ENCODE results near the gene RAPGEF6. TPM values are rescaled to one million over a fixed set of nuclear protein-coding genes. Genes with fewer than 3 reads are reported as not detected.

Gene RAPGEF6
- polyA plus RNA-seq, 3 donors from 2014 or later = 9.7 to 17.5 (median 14.5) TPM

GRCh38 chr5:131396630-131397273 is 238.3 kb downstream of the RAPGEF6 start:
- Mint-ChIP-seq H3K9me3 (peaks cover 0 to 5% (median 3%) of the 10 kb centered on the region in 6 donors), H3K4me1 (peaks cover 16 to 62% of the 10 kb centered on the region in 2 donors), H3K4me3 (no peak overlapping the region), H3K36me3 (peaks cover 32 to 53% (median 36%) of the 10 kb centered on the region in 3 donors), H3K27me3 (ENCODE audit: low read depth in 3 of 3) (peaks cover 2 to 25% (median 22%) of the 10 kb centered on the region in 3 donors), H3K27ac (peak overlapping the region; percentile 52 to 83 (median 67))
- no peak for DNase-seq

GRCh38 chr5:131396015-131396414 is 239.0 kb downstream of the RAPGEF6 start:
- Mint-ChIP-seq H3K4me3 (no peak overlapping the region), H3K36me3 (peaks cover 31 to 55% (median 35%) of the 10 kb centered on the region in 3 donors)

DNA sequence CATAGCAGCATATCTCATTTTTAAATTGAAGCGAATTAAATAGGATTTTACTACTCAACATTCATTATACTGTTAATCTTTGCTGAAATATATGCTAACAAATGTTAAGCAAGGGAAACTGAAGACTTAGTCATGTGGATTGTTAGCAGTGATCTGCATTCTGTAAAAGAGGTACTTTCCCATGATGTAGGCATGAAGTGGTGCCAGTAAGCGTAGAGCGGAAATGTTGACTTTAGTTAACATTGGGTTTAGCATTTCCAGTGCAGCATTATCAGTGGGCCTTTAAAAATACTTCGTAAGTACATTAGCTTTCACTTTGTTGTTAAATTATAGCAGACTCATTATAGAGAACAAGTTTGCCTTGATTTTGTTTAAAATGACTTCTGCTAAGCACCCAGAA is 240.9 kb downstream of the RAPGEF6 start:
- Mint-ChIP-seq H3K27me3 (ENCODE audit: low read depth in 3 of 3) (peaks cover 0 to 22% (median 17%) of the 10 kb centered on the region in 3 donors), H3K36me3 (peaks cover 20 to 50% (median 28%) of the 10 kb centered on the region in 3 donors), H3K27ac (peak overlapping the region; percentile 30 to 79 (median 66)), H3K9me3 (no peaks in the 10 kb centered on the region), H3K4me1 (peaks cover 17 to 74% of the 10 kb centered on the region in 2 donors), H3K4me3 (peak overlapping the region in 1 of 5 donors; percentile 44)
- peak in 1 of 3 donors; percentile 48 for DNase-seq

More at GRCh38 chr5:131396015-131396414, 239.0 kb downstream of the RAPGEF6 start:
- Mint-ChIP-seq H3K27me3 (ENCODE audit: low read depth in 3 of 3) (peaks cover 2 to 24% (median 22%) of the 10 kb centered on the region in 3 donors), H3K9me3 (peaks cover 0 to 4% (median 2%) of the 10 kb centered on the region in 6 donors), H3K27ac (peak overlapping the region; percentile 52 to 83 (median 68)), H3K4me1 (peaks cover 16 to 63% of the 10 kb centered on the region in 2 donors)
- DNase-seq = no peak

DNA sequence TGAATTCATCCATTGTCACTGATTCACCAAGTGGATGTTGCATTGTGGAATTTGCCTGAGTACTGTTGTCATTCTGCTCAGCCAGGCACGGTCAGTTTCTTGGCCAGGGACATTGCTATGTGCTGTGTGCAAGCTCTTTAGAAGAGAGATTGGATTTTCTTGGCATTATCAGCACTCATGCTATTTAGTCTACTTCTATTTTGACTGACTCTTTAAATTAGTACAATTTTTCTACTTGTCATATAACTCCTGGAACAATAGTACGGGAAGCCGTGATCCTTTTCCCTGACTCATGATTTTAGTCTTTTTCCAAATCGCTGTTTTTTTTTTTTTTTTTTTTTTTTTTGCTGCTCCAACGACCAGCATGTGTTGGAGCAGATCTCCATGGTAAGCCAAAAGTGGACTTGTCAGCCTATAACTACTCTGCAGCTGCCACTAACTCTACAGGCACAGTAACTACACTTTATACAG is 241.5 kb downstream of the RAPGEF6 start:
- H3K4me3 Mint-ChIP-seq = no peak overlapping the region
- peaks cover 15 to 79% of the 10 kb centered on the region in 2 donors for H3K4me1 Mint-ChIP-seq
- H3K9me3 Mint-ChIP-seq = no peaks in the 10 kb centered on the region
- H3K27me3 Mint-ChIP-seq (ENCODE audit: low read depth in 3 of 3) = peaks cover 0 to 22% (median 15%) of the 10 kb centered on the region in 3 donors
- DNase-seq = no peak
- peak overlapping the region; percentile 48 to 79 (median 66) for H3K27ac Mint-ChIP-seq
- peaks cover 17 to 49% (median 23%) of the 10 kb centered on the region in 3 donors for H3K36me3 Mint-ChIP-seq

GRCh38 chr5:131392466-131393095 is 242.4 kb downstream of the RAPGEF6 start:
- DNase-seq = no peak
- H3K27ac Mint-ChIP-seq = peak overlapping the region; percentile 51 to 91 (median 72)
- peaks cover 0 to 19% (median 12%) of the 10 kb centered on the region in 3 donors for H3K27me3 Mint-ChIP-seq (ENCODE audit: low read depth in 3 of 3)
- H3K4me1 Mint-ChIP-seq = peaks cover 15 to 78% of the 10 kb centered on the region in 2 donors
- H3K9me3 Mint-ChIP-seq = no peaks in the 10 kb centered on the region
- no peak overlapping the region for H3K4me3 Mint-ChIP-seq
- H3K36me3 Mint-ChIP-seq = peaks cover 14 to 45% (median 15%) of the 10 kb centered on the region in 3 donors

DNA sequence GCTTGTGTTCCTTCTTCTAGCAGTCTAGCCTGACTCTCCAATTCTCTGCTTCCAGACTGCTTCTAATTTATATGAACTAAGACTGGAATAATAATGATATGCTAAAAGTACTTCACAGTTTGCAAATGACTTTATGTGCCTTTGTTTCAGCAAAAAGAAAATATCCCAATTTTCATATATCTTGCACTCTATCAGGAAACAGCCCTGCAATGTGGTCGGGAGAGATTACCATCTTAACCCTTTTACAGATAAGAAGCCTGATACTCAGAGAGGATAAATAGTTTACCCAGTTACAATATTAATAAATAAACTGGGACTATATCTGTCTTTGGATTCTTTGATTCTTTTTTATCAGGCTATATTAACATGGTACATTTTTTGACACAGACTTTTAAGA is 245.2 kb downstream of the RAPGEF6 start:
- H3K27me3 Mint-ChIP-seq (ENCODE audit: low read depth in 3 of 3) = peaks cover 0 to 11% (median 3%) of the 10 kb centered on the region in 3 donors
- peaks cover 8 to 46% (median 14%) of the 10 kb centered on the region in 3 donors for H3K36me3 Mint-ChIP-seq
- H3K9me3 Mint-ChIP-seq = no peaks in the 10 kb centered on the region
- H3K4me1 Mint-ChIP-seq = peaks cover 14 to 68% of the 10 kb centered on the region in 2 donors
- no peak for DNase-seq
- H3K4me3 Mint-ChIP-seq = no peak overlapping the region
- H3K27ac Mint-ChIP-seq = peak overlapping the region; percentile 17 to 85 (median 72)

- peak overlapping the region; percentile 50 to 85 (median 72) for H3K27ac Mint-ChIP-seq
- peaks cover 0 to 11% (median 3%) of the 10 kb centered on the region in 3 donors for H3K27me3 Mint-ChIP-seq (ENCODE audit: low read depth in 3 of 3)
- H3K4me1 Mint-ChIP-seq = peaks cover 17 to 72% of the 10 kb centered on the region in 2 donors
- H3K4me3 Mint-ChIP-seq = no peak overlapping the region
- H3K9me3 Mint-ChIP-seq = no peaks in the 10 kb centered on the region
- H3K36me3 Mint-ChIP-seq = peaks cover 7 to 46% (median 13%) of the 10 kb centered on the region in 3 donors
- no peak for DNase-seq
Measured at GRCh38 chr5:131389096-131389868, 245.7 kb downstream of the RAPGEF6 start.

DNA sequence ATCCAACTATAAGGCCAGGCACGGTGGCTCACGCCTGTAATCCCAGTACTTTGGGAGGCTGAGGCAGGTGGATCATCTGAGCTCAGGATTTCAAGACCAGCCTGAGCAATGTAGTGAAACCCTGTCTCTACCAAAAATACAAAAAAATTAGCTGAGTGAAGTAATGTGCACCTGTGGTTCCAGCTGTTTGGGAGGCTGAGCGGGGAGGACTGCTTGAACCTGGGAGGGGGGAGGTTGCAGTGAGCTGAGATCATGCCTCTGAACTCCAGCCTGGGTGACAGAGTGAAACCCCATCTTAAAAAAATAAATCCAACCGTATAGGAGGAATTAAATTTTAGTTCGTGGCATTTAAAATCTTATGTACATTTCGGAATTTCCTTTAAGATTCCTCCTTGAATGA is 247.8 kb downstream of the RAPGEF6 start:
- Mint-ChIP-seq H3K9me3 (no peaks in the 10 kb centered on the region), H3K27ac (peak overlapping the region in 5 of 6 donors; percentile 10 to 55 (median 28)), H3K27me3 (ENCODE audit: low read depth in 3 of 3) (peaks cover 0 to 11% (median 5%) of the 10 kb centered on the region in 3 donors), H3K4me3 (no peak overlapping the region), H3K4me1 (peaks cover 30 to 72% of the 10 kb centered on the region in 2 donors), H3K36me3 (peaks cover 0 to 27% (median 7%) of the 10 kb centered on the region in 3 donors)
- no peak for DNase-seq

DNA sequence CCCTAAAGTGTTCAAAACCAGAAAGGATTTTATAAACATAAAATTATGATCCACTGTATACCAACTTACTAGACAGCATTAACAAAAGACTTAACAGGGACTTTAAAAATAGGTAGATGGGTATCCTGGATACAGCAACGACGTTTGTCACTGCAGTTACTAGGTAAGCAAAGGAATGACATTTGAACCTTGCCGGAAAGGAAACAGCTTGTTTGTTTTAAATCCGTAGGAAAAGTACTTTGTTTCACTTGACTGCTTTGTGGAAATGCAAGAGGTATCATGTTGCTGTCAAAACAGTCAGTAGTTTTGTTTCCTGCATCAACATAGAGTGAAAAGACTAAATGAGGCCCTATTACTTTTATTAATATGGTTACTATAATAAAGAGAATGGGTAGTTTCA is 248.2 kb downstream of the RAPGEF6 start:
- Mint-ChIP-seq H3K27me3 (ENCODE audit: low read depth in 3 of 3) (peaks cover 0 to 8% (median 7%) of the 10 kb centered on the region in 3 donors), H3K36me3 (peaks cover 0 to 23% (median 7%) of the 10 kb centered on the region in 3 donors), H3K4me3 (no peak overlapping the region), H3K9me3 (no peaks in the 10 kb centered on the region), H3K4me1 (peaks cover 34 to 72% of the 10 kb centered on the region in 2 donors), H3K27ac (peak overlapping the region in 4 of 6 donors; percentile 28 to 55 (median 52))
- DNase-seq = no peak

- no peak overlapping the region for H3K4me3 Mint-ChIP-seq
- H3K36me3 Mint-ChIP-seq = peaks cover 0 to 24% (median 7%) of the 10 kb centered on the region in 3 donors
- H3K27ac Mint-ChIP-seq = peak overlapping the region in 5 of 6 donors; percentile 12 to 75 (median 36)
- H3K4me1 Mint-ChIP-seq = peaks cover 41 to 77% of the 10 kb centered on the region in 2 donors
- no peak for DNase-seq
- no peaks in the 10 kb centered on the region for H3K9me3 Mint-ChIP-seq
- peaks cover 0 to 9% (median 6%) of the 10 kb centered on the region in 3 donors for H3K27me3 Mint-ChIP-seq (ENCODE audit: low read depth in 3 of 3)
Measured at GRCh38 chr5:131386124-131386523, 248.9 kb downstream of the RAPGEF6 start.

- H3K4me3 Mint-ChIP-seq = no peak overlapping the region
- peak overlapping the region; percentile 75 to 99 (median 88) for H3K27ac Mint-ChIP-seq
- DNase-seq = no peak
- H3K36me3 Mint-ChIP-seq = peaks cover 0 to 17% (median 1%) of the 10 kb centered on the region in 3 donors
- peaks cover 2 to 11% (median 10%) of the 10 kb centered on the region in 3 donors for H3K27me3 Mint-ChIP-seq (ENCODE audit: low read depth in 3 of 3)
- H3K4me1 Mint-ChIP-seq = peaks cover 50 to 79% of the 10 kb centered on the region in 2 donors
- H3K9me3 Mint-ChIP-seq = no peaks in the 10 kb centered on the region
Measured at GRCh38 chr5:131384616-131385214, 250.3 kb downstream of the RAPGEF6 start.

GRCh38 chr5:131384173-131384572 is 250.9 kb downstream of the RAPGEF6 start:
- H3K4me3 Mint-ChIP-seq = no peak overlapping the region
- peak overlapping the region; percentile 68 to 99 (median 88) for H3K27ac Mint-ChIP-seq
- H3K9me3 Mint-ChIP-seq = no peaks in the 10 kb centered on the region
- peaks cover 0 to 16% (median 0%) of the 10 kb centered on the region in 3 donors for H3K36me3 Mint-ChIP-seq
- H3K4me1 Mint-ChIP-seq = peaks cover 56 to 79% of the 10 kb centered on the region in 2 donors
- no peak for DNase-seq
- peaks cover 2 to 12% (median 11%) of the 10 kb centered on the region in 3 donors for H3K27me3 Mint-ChIP-seq (ENCODE audit: low read depth in 3 of 3)

Measured in immature natural killer cell (primary cell).